Keratinocyte (primary cell): ENCODE results near the gene SPATC1L. TPM values are rescaled to one million over a fixed set of nuclear protein-coding genes. Genes with fewer than 3 reads are reported as not detected.

ENCODE experiments used
- DNase-seq: peaks from one replicate; pipeline ENCODE4 v3.0.0-alpha.2; 2011; ENCODE audit warnings: low read depth, missing footprints, low spot score
- FAIRE-seq: peaks from 2 replicates; lab custom pipeline; 2011; peaks lifted over from hg19 to GRCh38; lab: Jason Lieb, UNC
- H2AFZ ChIP-seq: 2 replicates; pipeline ENCODE4 v1.6.0; 2012; ENCODE audit warnings: low read length, control low read depth, inconsistent platforms; ENCODE audit not compliant: control insufficient read depth
- H3K27ac ChIP-seq: 2 replicates; pipeline ENCODE4 v1.5.1; 2011; ENCODE audit warnings: low read length; ENCODE audit not compliant: control insufficient read depth, insufficient read depth
- H3K27me3 ChIP-seq: 3 replicates; pipeline ENCODE4 v1.6.0; 2011; ENCODE audit warnings: low read length; ENCODE audit not compliant: control insufficient read depth, insufficient read depth; ENCODE audit errors: extremely low read depth
- H3K36me3 ChIP-seq, 2 experiments: 2 replicates in 1 of 2; 3 replicates in 1 of 2; pipeline ENCODE4 v1.5.1; 2011; ENCODE audit warnings: low read length in 2 of 2, mild to moderate bottlenecking in 1 of 2; ENCODE audit not compliant: control insufficient read depth in 2 of 2, insufficient read depth in 2 of 2; ENCODE audit errors: extremely low read depth in 1 of 2
- H3K4me1 ChIP-seq: 3 replicates; pipeline ENCODE4 v1.5.1; 2011; ENCODE audit warnings: low read length; ENCODE audit not compliant: control insufficient read depth, insufficient read depth; ENCODE audit errors: extremely low read depth
- H3K4me2 ChIP-seq: 3 replicates; pipeline ENCODE4 v1.6.0; 2011; ENCODE audit warnings: low read depth, low read length; ENCODE audit not compliant: control insufficient read depth, insufficient read depth; ENCODE audit errors: extremely low read depth
- H3K4me3 ChIP-seq, 3 experiments: fragments of 200-600 bp in 1 of 3; sonication (generic) in 1 of 3; 2 replicates in 2 of 3; 3 replicates in 1 of 3; pipeline ENCODE4 v1.5.1; 2011 to 2016; ENCODE audit warnings: low read length in 3 of 3, mild to moderate bottlenecking in 3 of 3, control low read depth in 2 of 3, inconsistent platforms in 1 of 3, low read depth in 1 of 3, mixed read lengths in 1 of 3, mixed run types in 1 of 3, moderate library complexity in 1 of 3; ENCODE audit not compliant: control insufficient read depth in 2 of 3, insufficient read depth in 2 of 3; ENCODE audit errors: extremely low read depth in 1 of 3
- H3K79me2 ChIP-seq: 2 replicates; pipeline ENCODE4 v1.6.0; 2012; ENCODE audit warnings: low read length; ENCODE audit not compliant: control insufficient read depth, insufficient read depth
- H3K9ac ChIP-seq: 3 replicates; pipeline ENCODE4 v1.6.0; 2011; ENCODE audit warnings: low read length; ENCODE audit not compliant: control insufficient read depth, insufficient read depth; ENCODE audit errors: extremely low read depth
- H3K9me1 ChIP-seq: 3 replicates; pipeline ENCODE4 v1.6.0; 2011; ENCODE audit warnings: low read length; ENCODE audit not compliant: control insufficient read depth, insufficient read depth; ENCODE audit errors: extremely low read depth
- H3K9me3 ChIP-seq: 2 replicates; pipeline ENCODE4 v1.5.1; 2012; ENCODE audit warnings: low read depth, low read length; ENCODE audit not compliant: control insufficient read depth
- H4K20me1 ChIP-seq: 3 replicates; pipeline ENCODE4 v1.6.0; 2011; ENCODE audit warnings: low read length; ENCODE audit not compliant: control insufficient read depth, insufficient read depth; ENCODE audit errors: extremely low read depth
- CTCF ChIP-seq, 3 experiments: IDR thresholded peaks in 1 of 3; conservative IDR thresholded peaks in 1 of 3; optimal IDR thresholded peaks in 1 of 3; 2 replicates in 2 of 3; 3 replicates in 1 of 3; pipeline versions ENCODE3 to v1.5.1; 2011; ENCODE audit warnings: low read length in 3 of 3, mild to moderate bottlenecking in 3 of 3, moderate library complexity in 2 of 3, control low read depth in 1 of 3, inconsistent platforms in 1 of 3; ENCODE audit not compliant: insufficient read depth in 2 of 3; ENCODE audit errors: extremely low read depth in 1 of 3
- EZH2 ChIP-seq: IDR thresholded peaks from one replicate; pipeline ENCODE4 v1.6.1; 2012; ENCODE audit warnings: inconsistent platforms, mild to moderate bottlenecking, low read length, moderate library complexity
- dilution Hi-C: fragments of 300-500 bp; cut with MboI; formaldehyde crosslinking; loops from one replicate; pipeline ENCODE4 v1.7.0; 2020; ENCODE audit warnings: low sequenced_read_pairs; ENCODE audit not compliant: extremely low pct_ligation_motif_present
- polyA plus RNA-seq, 5 experiments: library from polyadenylated mRNA; depleted of rRNA in 3 of 5; stranded (reverse) in 3 of 5; stranded (forward) in 1 of 5; unstranded in 1 of 5; fragments of >200 nt; gene quantifications; 1 replicate in 1 of 5; 2 replicates in 3 of 5; 3 replicates in 1 of 5; pipeline versions ENCODE4 v1.2.1 to v1.2.3, GENCODE V29; 2011 to 2012; ENCODE audit warnings: missing spikeins in 2 of 5, low read depth in 1 of 5, low replicate concordance in 1 of 5

SPATC1L gene
- polyA plus RNA-seq, 1 donor (not counting 4 experiments of a cell fraction or from before 2014, with no cell fraction given) = 1.3 TPM

GRCh38 chr21:46206163-46207005, 22.1 kb upstream of the SPATC1L start:
- H2AFZ ChIP-seq = no peak overlapping the region
- H3K9me3 ChIP-seq = no peaks in the 10 kb centered on the region
- dilution Hi-C loops = no loop called here
- no peak overlapping the region for H3K9ac ChIP-seq
- H3K4me2 ChIP-seq = no peak overlapping the region
- H3K79me2 ChIP-seq = peaks cover 6% of the 10 kb centered on the region
- peaks cover 56 to 64% of the 10 kb centered on the region in 2 experiments for H3K36me3 ChIP-seq
- no peak for FAIRE-seq
- peaks cover 2% of the 10 kb centered on the region for H4K20me1 ChIP-seq
- no peak overlapping the region for H3K27ac ChIP-seq
- no peaks in the 10 kb centered on the region for H3K27me3 ChIP-seq
- no peak for DNase-seq
- TF ChIP-seq CTCF (optimal IDR thresholded peaks at IDR 0.05 in 1 of 3, IDR thresholded peaks at IDR 0.05 in 1 of 3, conservative IDR thresholded peaks at IDR 0.05 in 1 of 3; ENCODE audit: extremely low read depth in 1 of 3, insufficient read depth in 2 of 3, low read length in 3 of 3) (no peak), EZH2 (no peak)
- no peaks in the 10 kb centered on the region for H3K9me1 ChIP-seq
- no peaks in the 10 kb centered on the region for H3K4me1 ChIP-seq
- H3K4me3 ChIP-seq = no peak overlapping the region

- H3K9ac ChIP-seq = no peak overlapping the region
Observed at GRCh38 chr21:46205766-46206162, 21.5 kb upstream of the SPATC1L start.

More at GRCh38 chr21:46205766-46206162, 21.5 kb upstream of the SPATC1L start:
- no peaks in the 10 kb centered on the region for H3K4me1 ChIP-seq
- no peak overlapping the region for H2AFZ ChIP-seq
- no peak overlapping the region for H3K4me3 ChIP-seq
- no peaks in the 10 kb centered on the region for H3K9me1 ChIP-seq
- H3K79me2 ChIP-seq = peaks cover 6% of the 10 kb centered on the region
- no peak for FAIRE-seq
- no peak overlapping the region for H3K4me2 ChIP-seq
- H3K27ac ChIP-seq = no peak overlapping the region
- peaks cover 56 to 63% of the 10 kb centered on the region in 2 experiments for H3K36me3 ChIP-seq
- no peak for TF ChIP-seq EZH2
- no peak for TF ChIP-seq CTCF (optimal IDR thresholded peaks at IDR 0.05 in 1 of 3, IDR thresholded peaks at IDR 0.05 in 1 of 3, conservative IDR thresholded peaks at IDR 0.05 in 1 of 3; ENCODE audit: extremely low read depth in 1 of 3, insufficient read depth in 2 of 3, low read length in 3 of 3)
- no peaks in the 10 kb centered on the region for H4K20me1 ChIP-seq
- no peaks in the 10 kb centered on the region for H3K27me3 ChIP-seq
- H3K9me3 ChIP-seq = no peaks in the 10 kb centered on the region
- dilution Hi-C loops = no loop called here
- DNase-seq = no peak
